ENCODE measurements around the gene NPM3.

The NPM3 gene, protein sequence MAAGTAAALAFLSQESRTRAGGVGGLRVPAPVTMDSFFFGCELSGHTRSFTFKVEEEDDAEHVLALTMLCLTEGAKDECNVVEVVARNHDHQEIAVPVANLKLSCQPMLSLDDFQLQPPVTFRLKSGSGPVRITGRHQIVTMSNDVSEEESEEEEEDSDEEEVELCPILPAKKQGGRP

DNA sequence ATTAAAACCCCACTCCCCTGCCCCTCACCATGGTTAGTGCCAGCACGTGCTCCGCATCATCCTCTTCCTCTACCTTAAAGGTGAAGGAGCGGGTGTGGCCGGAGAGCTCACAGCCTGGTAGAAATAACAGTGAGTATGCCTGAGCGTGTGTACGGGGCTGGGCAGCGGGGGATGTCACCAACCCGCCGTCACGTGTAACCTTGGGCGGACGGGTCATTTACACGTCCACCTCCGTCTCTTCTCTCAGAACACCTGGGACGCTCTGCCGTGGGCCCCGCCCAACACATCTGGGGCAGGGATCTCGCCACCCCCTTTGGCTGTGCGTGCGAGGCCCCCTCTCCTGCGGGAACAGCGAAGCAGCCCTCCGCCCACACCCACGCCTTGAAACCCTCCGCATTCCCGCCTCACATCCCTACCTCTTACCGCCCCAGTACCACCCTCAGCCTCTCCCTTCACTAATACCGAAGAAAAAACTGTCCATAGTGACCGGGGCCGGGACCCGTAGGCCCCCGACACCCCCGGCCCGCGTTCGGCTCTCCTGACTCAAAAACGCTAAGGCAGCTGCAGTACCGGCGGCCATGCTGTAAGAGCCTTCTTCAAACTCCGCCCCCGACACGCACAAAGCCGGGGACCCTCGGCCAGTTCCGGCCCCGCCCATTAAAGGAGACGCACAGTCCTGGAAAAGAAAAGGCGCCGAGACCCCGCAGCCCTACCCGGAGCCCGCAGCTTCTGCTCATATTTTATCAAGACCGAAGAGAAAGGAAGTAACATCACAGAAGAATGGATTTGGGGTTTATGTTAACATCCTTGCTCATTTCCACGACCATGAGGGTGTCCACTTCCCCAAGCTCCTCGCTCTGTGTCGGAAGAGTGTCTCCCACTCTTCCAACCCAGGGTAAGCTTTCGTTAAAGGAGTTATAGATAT, at the start of gene NPM3:
TSS of gene NPM3 (minus strand) at position 636 of the 925 bp plus-strand sequence. CDS start at position 580, 56 bp downstream.
- DNase-seq = peak; percentile 49

DNA sequence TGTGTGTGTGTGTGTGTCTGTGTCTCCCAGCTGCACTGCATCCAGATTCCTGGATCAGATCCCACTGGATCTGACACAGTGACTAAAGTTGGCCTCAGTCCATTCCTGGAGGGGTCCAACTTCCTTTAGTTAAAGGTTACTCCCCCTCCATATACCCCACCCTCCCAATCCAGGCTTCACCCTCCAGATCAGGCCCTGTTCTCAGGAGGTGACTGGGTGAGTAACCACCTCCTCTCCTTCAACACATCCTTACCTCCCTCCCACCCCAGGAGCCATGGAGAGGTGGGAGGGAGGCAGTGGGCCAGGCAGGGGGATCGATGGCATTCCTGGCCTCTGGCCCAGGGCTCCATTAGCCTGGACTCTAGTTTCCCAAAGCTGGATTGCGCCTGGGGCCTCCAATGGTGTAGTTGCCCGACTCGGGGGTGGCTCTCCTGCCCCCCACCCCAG, 49.1 kb upstream of the NPM3 start:
- DNase-seq = no peak

DNA sequence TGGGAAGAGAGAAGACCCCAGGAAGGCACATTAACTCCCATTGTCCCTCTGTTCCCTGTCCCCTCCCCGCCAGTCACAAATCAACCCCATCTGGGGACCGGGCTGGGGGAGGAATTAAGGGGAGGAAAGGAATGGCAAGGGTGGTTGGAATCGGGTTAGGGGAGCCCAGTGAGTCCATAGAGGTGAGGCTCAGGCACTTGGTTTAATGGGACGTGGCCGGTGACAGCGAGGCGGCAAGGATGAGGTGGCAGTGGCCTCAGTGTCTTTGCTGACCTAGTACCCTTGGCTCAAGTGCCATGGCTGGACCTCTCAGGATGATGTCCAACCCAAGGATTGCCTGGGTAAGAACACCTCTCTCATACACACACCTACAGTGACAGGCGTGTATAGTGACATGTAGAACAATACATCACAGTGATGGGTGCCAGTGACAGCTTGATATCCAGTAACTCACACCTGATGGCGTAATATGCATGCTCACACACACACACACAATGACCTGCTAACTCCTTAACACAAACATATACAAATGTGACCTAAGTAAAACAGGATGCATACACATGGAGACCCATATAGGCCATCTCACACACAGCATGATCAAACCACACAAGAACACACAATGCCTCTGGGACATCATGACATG, 48.0 kb upstream of the NPM3 start:
- no peak for DNase-seq

- peak; percentile 41 for DNase-seq
Measured at GRCh38 chr10:101830322-101831168, 47.3 kb upstream of the NPM3 start.

DNA sequence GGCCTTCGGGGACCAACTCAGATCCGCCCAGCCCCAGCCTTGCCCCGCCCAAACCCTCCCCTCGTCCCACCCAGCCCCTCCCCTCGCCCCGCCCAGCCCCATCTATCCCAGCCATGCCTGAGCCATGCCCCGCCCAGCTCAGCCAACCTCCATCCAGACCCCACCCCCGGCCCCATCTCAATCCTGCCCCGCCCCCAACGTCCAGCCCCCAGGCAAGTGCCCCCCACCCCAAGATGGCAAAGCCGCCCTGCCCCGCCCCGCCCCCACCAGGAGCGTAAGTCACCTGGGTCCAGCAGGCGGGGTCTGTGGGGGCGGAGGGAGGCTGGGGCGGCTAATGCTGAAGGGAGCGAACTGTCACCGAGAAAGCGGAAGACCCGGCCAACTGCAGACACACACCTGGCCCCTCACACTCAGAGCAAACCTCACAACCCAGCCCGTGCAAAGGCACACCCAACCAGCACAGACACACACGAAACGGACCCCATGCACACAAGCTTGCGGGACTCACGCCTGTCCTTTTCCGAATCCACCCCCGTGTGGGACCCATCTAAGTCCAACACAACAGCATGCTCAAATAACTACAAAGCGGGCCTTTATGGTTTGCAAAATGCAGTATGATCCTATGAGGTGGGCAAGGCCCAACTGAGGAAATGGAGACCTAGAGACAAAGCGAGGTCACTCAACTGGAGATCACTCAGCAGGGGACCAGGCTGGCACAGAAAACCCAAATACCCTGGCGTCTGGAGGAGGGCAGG, 46.5 kb upstream of the NPM3 start:
- no peak for DNase-seq

GRCh38 chr10:101828766-101829551, 45.7 kb upstream of the NPM3 start:
- DNase-seq = no peak

DNA sequence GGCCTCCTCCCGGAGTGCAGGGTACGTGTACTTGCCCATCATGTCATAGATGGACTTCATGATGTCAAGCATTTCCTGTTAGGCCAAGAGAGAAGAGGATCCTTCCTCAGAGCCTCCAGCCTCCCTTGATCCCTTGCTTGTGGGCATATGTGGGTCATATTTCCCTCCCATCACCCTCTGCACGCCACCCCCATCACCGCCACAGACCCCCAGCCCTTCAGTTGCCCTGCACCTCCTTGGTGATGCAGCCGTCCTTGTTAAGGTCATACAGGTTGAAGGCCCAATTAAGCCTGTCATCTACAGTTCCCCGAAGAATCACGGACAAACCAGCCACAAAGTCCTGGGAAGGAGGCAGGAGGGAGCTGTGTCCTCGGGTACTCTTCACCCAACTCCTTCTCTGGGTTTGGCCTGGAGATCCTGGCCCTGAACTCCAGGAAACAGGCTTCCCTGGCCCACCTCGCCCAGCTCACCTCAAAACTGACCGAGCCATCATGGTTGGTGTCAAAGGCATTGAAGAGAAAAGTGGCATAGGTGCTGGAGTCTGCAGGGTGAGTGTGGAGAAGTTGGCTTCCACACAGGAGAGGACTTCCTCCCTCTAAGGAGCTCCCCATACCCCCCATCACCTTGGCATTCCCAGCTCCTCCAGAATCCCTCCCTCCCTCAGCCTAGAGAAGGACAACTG, 44.8 kb upstream of the NPM3 start:
- no peak for DNase-seq

- no peak for DNase-seq
Measured at GRCh38 chr10:101826852-101827434, 43.7 kb upstream of the NPM3 start.

DNA sequence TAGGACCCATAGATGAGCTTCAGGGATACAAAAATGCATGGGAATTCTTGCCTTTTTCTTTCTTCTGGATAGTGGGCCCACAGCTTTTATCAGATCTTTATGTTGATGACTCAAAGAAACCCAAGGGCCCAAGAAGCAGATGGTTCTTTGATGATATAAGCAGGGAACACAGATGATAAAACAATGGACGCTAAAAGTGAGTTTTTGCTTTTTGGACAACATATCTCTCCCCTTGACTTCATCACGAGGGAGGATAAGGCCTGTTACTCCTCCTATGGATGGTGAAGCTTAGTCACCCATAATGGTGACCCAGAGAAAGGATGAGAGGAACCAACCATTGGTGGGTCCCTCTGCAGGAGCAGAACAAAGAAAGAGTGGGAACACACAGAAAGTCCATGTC, 41.5 kb upstream of the NPM3 start:
- no peak for DNase-seq

DNA sequence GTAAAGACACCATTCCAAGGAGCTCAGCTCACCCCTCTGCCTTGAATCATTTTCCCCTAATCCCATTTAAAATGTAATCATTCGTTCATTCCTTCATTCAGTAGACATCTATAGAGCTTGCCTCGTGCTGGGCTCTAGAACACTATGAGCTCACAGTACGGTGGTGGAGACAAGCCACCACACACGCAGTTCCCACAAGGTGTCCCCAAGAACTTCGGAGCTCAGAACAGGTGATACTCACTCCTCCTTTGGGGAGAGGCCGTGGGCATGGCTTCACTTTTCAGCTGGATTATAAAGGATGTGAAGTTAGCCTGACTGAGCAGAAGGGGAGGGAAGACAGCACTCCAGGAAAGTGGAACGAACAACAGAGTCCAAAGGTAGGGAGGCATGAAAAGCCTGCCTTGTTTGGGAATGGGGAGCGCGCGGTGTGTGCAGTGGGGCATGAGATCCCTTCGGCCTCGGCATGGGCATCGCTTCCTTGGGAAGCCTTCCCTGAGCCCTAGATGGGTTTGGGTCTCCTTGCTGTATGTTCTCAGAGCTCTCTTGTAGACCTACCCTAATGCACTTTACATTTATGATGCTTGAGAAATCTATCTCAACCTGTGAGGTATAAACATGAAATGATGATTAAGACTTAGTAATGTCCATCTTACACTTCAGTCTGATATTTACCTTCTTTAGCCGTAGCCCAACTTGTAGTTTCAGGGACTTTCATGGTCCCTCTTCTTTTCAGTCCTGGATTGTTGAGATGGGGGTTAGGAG, 35.8 kb upstream of the NPM3 start:
- DNase-seq = no peak

DNA sequence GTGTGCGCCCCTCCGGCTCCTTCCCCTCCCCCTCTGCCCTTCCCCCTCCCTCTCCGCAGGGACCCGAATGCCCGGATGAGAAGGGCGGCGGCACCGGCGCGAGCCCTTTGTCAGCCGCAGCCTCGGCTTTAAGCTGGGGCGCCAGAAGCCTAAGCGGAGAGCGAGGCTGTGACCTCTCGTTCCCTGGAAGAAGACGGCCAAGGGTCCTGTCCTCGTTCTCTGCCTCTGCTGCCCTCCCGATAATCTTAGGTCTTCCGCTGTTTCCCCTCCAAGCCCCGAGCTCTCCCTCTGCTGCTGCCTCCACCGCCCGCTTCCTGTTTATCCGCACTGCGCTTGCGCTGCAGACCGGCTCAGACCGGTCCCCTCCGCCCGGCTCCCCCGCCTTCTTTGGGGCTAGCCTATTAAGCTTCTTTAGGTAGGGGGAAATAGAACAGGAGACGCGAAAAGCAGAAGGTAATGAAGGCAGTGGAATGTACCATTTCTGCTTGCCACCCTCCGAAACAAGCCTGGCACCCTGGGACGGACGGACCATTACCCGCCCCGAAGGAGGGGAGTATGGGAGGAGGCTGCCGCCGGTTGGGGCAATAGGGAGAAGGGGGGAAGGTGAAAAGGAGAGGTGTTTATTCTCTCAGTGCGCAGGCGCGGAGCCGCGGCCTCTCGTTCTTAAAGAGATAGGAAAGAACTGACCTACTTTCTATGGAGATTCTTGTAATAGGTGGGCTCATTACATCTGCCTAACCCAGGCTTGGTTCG, 35.0 kb upstream of the NPM3 start, which contains the start of gene OGA:
TSS of gene OGA (minus strand) at position 326 of the 753 bp plus-strand sequence. CDS start 422 bp downstream, outside the sequence.
- DNase-seq = peak; percentile 98

DNA sequence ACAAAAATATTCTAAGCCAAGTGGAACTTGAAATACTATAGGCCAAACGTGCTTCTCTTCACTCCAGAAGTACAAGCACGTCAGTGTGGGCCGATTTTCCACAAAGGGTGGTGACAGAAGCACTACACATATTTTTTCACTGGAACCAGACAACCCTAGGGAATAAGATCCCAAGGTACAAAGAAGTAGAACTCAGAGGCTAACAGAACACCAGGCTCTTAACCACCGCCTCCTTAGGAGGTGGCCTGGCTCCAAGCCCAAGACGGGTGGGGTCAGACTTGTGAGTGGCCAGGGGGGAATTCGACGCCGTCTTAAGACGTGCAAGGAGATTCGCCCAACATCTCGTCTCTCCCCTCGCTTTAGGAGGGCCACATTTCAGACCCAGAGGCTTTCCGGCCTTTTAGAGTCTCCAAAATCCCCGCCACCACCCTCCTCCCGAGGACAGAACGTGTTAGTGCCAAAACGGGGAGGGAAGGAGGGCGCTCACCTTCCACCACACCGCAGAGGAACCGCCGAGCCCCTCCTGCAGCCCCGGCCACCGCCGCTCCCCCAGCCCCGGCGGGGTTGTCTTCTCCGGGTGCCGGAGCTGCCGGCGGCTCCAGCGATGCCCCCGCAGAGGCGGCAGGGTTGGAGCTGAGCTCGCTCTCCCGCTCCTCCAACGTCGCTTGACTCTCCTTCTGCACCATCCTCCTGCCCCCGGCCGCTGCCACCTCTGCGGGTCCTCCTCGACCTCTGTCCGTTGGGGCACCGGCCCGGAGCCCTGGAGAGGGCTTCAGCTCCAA, 34.3 kb upstream of the NPM3 start:
- no peak for DNase-seq

- no peak for DNase-seq
Measured at GRCh38 chr10:101816913-101817336, 33.7 kb upstream of the NPM3 start.

DNA sequence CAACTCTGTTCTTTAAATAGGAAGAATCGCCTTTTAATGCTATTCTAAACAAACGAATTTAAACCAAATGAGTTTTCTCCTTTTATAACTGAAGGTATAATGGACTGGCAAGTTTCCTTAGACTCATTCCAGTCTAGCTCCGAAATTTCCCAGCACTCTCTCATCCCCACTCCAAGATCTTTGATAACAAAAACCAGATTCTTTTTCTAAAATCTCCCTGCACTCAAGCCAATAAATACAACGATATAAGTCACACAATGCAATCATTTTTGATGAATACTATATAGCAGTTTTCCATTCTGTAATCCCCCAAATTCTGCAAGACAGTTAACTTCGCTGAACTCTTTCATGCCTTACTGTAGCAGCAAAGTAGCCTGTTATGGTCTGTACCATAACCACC, 33.1 kb upstream of the NPM3 start:
- no peak for DNase-seq

DNA sequence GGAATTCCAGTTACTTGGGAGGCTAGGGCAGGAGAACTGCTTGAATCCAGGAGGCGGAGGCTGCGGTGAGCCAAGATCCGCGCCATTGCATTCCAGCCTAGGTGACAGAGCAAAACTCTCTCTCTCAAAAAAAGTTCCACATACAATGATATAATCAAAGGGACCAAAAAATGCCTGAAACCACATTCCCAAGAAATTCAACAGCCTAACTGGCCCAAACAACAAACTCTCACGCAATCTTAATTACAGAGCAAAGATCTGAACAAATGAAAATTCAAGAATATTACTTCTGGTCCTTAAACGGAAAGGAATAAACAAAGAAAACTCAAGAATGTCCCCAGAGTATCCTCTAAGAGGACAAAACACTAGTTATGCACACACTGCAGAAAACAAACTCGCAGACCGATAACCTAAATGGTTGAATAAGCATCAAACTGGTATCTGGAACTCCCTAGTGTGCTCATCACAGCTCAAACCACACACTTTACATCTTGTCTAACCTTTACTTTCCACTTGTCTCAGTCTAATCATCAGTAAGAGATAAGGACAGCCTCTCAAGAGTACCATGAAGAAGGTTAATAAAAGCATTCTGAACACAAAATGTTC, 31.3 kb upstream of the NPM3 start:
- DNase-seq = no peak

DNA sequence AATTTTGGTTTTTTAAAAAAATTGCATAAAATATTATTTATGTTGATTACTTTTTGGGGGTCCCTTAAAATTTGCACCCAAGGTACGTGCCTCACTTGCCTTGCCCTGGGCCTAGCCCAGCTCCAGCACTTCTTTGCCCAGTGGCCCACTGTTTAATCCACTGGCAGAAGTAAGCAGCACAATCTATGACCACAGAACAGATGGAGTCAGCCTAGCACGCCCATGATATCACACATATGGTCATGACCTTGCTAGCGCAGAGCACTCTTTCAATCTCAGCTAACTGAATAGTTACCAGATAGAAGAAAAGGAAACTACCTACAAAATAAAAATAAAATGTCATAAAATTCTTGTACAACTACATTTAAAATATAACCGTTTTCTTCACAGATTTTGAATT, 29.4 kb upstream of the NPM3 start:
- DNase-seq = no peak

- no peak for DNase-seq
Measured at GRCh38 chr10:101807158-101807557, 23.9 kb upstream of the NPM3 start.
